ENCODE results near the gene TPH1.
A peak's percentile ranks its signal among the peaks of the same experiment; 100 is the strongest.
"Not testable (repeated sequence)": the region's sequence is repeated elsewhere in the genome, so short reads cannot be mapped to it uniquely, and the experiment has no call there.

The TPH1 gene

DNA sequence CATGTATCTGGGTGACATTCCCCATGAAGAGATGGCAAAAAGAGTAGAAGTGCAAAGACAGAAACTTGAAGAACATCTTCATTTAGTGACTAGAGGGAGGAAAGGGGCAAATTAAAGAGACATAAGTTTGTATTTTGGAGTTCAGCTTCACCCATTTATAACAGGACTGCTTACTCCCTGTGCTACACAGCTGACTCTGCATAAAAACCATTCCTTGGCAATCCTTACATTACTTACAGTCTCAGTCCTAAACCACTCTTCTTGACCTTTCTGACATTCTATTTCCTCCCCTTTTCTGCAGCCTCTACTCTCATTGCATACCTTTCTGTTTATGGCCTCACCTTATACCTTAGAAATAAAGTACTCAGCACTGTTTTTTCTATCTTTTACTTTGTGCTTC lies 26.4 kb downstream of the TPH1 start:
- DNase-seq, result no peak

DNA sequence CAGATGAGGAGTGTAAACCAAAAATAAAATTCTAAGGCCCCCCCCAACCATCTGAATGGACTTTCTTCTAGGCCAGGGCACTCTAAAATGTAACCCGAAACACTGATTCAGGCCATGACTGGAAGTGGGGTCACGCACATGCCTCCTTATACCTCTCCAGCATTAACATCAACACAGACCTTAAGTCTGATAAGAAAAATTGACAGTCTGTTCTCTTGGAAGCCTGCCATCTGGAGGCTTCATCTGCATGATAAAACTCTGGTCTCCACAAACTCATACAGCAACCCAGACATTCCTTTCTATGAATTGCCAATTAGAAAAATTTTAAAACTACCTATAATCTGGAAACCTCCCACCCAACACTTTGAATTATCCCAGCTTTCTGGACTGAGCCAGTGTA lies 29.3 kb downstream of the TPH1 start:
- no peak for DNase-seq

DNA sequence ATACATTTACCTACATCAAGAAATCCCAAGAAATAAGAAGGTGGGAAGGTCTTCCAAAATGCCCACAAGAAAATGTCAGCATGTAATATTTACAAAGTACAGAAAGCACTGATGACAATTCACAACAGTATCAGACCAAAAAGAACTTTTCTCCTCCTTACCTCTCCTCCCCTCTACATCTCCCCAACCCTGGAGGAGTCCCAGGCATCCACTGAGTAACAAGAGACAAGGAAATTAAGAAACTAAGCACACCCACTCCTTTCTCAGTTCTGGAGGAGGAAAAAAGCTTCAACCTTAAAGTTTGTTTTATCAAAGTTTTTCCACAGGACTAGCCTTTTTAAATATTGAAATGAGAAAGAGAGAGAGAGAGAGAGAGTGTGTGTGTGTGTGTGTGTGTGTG lies 31.2 kb downstream of the TPH1 start:
- no peak for DNase-seq

DNA sequence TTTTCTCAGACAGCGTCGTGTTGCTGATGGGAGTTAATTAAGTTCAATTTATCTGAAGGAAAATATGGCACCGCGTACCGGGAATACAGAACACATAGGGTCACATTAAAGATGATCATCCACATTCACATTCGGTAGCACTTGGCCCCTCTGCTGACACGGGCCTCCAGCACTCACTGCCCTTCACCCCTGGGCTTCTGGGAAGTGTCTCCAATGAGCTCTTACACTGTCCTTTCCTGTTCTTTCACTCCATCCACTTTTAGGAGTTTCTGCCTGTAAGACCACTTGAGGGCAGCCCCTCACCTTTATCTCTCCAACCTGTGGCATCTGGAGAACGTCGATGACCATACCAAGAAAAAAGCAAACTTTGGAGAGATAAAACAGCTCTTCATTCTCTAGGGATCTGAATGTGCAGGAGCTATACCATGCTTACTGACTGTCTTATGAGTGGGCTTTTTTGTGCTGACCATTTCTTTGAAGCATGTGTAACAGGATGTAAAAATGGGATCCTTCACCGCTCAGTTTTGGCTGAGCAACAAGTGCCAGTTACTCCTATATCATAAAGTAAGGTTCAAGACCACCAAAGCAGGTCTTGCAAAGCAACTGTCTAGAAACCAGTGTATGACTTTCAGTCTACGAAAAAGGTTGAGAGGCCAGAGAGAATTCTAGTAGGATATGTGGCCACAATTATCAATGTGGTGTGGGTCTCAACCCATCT lies 32.1 kb downstream of the TPH1 start:
- DNase-seq, result no peak

DNA sequence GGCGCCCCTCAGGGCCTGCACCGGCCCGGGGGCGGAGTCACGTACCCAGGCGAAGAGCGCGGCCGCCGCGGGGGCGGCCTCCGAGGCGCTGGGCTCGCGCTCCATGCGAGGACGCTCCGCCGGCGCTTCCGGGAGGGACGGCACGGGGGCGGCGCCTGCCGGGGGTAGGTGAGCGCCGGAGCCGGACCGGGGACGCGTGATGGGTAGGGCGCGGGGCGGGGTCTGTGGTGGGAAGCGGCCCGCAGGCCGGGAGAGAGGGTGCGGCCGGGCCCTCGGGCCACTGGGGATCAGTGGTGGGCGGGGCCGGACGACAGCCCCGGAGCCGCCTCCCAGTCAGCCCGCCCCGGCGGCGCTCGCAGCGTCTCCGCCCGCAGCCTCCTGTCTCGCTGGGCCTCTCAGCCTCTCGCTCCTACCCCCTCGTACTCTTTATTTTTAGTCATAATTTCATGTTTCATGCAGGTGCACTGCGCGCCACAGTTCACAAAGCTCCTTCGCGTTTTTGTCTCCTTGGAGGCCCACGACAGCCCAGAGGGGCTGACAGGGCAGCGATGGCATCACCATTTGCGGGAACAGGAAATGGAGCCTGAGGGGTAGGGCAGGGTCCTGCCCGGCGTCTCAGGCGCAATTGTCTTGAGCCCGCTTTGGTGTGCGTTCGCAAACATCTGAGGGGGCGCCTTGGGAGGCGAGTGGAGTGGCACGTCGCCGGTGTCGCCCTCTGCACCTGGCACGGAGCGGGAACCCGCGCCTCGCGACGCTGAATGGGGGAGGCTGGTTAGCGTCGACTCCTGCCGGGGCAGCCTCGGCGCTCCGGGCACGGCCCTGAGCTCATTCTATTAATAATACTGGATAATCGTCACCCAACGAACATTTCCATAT lies 32.9 kb downstream of the TPH1 start, which contains the start of gene SERGEF:
TSS of gene SERGEF (minus strand) at position 142 of the 876 bp plus-strand sequence. CDS start at position 105, 37 bp downstream.
- DNase-seq, result peak; percentile 88

DNA sequence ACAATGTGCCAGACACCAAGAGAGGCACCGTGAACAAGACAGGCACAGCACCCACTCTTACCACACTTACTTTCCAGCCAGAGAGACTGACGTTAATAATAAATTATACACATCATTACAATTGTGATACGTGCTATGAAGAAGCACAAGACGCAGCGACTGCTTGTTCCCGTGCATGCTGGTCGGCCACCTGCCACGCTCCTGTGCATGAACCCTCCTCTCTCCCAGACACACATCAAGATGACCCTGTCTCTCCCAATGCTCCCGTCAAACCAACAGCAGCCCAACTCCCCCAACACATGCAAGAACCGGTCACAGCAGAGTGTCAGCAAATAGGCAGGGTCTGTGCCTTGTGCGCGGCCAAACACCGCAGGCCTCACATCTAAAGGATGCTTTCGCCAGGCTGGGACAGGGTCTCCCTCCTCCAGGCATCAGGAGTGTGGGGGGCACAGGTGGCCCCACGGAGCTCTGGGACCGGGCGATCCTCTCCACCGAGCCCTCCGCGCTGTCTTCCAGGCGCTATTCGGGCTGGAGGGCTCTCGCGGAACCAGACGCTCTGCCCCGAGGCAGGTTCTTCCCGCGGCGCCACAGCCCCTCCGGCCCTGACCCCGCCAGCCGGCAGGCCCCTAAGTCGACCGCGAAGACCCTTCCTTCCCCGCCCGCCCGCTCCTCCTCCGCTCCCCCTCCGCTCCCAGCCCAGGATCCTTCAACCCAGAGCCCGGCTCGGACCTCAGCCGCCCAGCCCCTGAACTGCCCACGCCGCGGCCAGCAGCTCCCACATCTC lies 33.8 kb downstream of the TPH1 start:
- DNase-seq, result peak; percentile 27

DNA sequence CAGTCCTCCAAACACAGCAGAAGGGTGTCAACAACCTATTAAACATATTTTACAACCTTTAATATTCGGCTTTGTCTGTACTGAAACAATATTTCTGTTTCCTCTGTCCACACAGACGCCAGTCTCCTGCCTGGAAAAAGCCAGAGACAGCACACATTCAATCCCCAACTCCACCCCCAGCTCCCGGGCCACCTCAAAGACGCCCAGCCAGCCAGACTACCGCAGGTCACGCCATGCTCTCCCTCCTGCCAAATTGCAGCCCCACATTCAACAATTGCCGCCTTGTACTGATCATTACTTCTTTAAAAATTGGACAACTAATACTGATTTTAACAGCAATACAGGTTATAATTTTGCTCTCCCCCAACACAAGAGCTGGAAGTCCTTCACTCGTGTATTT lies 34.4 kb downstream of the TPH1 start:
- no peak for DNase-seq

DNA sequence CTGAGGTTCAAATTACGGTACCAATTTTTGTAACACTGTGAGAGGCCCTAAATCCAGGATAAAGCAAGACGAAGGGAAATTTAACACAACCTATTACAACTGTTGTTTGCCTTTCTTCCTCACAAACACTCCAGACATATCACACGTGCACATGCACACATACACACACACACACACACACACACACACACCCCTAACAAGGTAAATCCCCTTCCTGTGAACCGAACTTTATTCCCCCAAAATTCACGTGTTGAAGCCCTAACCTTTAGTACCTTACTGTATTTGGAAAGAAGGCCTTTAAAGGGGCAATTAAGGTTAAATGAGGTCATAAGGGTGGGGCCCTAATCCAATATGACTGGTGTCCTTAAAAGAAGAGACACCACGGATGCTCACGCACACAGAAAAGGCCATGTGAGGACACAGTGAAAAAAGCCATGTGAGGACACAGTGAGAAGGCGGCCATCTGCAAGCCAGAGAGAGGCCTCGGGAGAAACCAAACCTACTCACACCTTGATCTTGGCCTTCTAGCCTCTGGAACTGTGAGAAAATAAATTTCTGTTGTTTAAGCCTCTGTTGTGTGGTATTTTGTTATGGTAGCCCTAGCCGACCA lies 35.0 kb downstream of the TPH1 start:
- DNase-seq, result no peak

DNA sequence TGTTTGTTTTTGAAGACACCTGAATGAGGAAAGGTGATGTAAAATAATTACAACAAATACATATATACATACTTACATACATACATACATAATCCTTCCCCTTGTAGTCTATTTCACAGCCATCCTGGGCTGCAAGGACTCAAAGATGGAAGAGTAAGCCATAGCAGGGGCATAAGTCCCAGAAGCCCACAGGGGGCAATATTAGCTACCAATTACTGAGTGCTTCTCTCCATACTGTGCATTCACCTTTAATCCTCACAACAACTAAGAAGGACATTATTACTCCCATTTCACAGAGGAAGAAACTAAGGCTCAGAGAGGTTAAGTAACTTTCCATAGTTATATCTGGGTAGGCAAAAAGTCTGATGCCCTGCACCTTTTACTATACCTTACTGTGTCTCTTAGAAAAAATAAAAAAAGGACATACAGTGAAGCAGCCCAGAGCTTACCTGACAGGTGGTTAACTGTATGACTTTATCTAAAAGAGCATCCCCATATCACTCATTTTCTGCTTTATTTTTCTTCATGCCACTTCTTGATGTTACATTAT lies 35.9 kb downstream of the TPH1 start:
- no peak for DNase-seq

DNA sequence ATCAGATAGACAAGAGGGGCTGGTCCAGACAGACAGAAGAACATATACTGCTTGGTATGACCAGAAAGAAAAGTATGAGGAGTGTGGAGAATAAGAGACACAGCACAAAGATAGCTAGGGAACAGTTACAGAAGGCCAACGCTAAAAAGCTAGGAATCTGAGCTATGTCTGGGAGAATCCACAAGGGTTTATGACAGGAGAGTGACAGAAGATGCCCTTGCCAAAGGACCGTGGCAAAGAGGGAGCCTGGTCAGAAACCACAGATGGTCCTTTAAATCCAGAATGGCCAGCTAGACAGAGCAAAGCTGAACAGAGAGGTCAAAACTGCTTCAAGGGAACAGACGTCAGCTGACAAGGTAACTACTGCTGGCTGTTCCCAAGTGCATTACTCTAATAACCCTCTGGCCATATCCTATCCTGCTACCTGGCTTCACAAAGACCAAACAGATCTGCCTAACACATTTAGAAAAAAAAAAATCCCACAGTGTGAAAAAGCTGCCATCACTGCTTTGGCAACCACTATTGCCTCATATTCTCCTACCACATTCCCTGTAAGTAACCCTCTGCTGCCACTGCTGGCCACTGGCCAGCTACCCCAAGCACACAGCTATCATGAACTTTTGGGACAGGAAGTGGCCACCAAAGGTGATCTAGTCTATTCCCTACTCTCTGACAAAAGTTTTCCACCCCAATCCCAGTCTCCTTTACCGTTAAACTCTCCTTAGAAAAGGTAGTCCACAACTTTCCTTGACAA lies 40.5 kb downstream of the TPH1 start:
- no peak for DNase-seq

DNA sequence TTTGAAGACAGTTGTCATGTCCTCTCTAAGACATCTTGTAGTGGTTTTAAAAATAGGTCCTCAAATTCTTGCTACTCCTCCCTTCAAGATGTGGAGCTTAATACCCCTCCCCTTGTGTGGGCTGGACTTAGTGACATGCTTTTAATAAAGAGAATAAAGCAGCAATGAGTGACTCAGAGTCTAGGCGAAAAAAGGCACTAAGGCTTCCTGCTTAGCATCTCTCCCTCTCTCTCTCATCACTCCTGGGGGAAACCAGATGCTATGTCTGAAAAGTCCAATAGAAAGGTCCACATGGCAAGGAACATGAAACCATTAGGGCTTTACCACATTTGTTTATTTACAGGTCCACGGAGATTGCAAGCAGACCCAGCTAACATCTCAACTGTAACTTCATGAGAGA lies 44.9 kb downstream of the TPH1 start:
- no peak for DNase-seq

DNA sequence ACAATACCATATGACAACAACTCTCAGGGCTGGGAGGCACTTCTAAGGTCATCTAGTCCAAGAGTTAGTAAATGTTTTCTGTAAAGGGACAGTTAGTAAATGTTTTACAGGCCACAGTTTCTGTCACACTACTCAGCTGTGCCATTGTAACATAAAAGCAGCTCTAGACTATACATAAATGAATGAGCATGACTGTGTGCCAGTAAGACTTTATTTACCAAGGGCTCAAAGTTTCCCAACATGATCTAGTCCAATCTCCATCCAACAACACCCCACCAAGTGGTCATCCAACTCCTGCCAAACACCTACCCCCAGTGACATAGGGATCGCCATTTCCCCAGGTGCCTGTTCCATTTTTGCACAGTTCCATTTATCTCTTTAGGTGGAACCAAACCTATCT lies 45.3 kb downstream of the TPH1 start:
- no peak for DNase-seq

DNA sequence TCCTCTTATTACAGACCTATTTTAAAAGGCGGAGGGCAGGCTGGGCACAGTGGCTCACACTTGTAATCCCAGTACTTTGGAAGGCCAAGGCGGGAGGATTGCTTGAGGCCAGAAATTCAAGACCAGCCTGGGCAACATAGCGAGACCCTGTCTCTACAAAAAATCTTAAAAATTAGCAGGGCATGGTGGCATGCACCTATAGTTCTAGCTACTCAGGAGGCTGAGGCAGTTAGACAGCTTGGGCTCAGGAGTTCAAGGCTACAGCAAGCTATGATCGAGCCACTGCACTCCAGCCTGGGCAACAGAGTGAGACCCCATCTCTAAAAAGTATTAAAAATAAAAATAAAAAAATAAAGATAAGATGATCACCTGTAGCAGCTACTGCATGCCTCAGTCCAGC lies 45.9 kb downstream of the TPH1 start:
- not testable (repeated sequence) for DNase-seq

All from right hindlimb (tissue), 1 donor.